H7 (cell line): Measurements from ENCODE around the gene ATP11A. TPM values are rescaled to one million over a fixed set of nuclear protein-coding genes. Genes with fewer than 3 reads are reported as not detected.

Experiments
- DNase-seq: peaks from one replicate; pipeline ENCODE4 v3.0.0; 2012
- H3K27me3 ChIP-seq: 2 replicates; pipeline ENCODE4 v1.6.0; 2011; ENCODE audit warnings: mild to moderate bottlenecking, low read length; ENCODE audit not compliant: control insufficient read depth, insufficient read depth
- H3K36me3 ChIP-seq: replicated peaks from 2 replicates; pipeline ENCODE4 v1.5.1; 2011; ENCODE audit warnings: low read length; ENCODE audit not compliant: control insufficient read depth, insufficient read depth
- H3K4me3 ChIP-seq: 2 replicates; pipeline ENCODE4 v1.5.1; 2011; ENCODE audit warnings: low read depth, mild to moderate bottlenecking, control low read depth, low read length, moderate library complexity; ENCODE audit not compliant: insufficient read depth
- total RNA-seq: library from RNA; depleted of rRNA; stranded (reverse); fragments of >200 nt; shearing (Covaris generic); gene quantifications from 2 replicates; pipeline ENCODE4 v1.2.3, GENCODE V29; 2014

The ATP11A gene
- total RNA-seq, 1 experiment from 2014 or later: 9.9 TPM

DNA sequence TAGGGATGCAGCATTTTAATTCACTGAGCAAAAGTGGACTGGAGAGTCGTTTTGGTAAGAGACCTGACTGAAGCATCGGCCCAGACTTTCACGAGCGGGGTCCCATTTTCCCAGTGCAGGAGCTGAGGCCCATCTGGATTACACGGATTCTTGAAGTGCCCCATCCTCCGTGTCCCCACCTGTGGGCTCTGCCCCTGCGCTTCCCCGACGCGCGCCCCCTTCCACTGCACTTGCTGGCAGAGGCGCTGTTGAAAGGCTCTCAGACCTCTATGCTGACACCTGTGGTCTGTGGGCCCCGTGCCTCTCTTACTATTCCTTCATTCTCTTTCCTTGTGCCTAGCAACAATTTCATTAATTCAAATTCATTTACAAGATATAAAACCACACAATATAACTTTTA is 228.9 kb downstream of the ATP11A start:
- no peak overlapping the region for H3K4me3 ChIP-seq
- H3K36me3 ChIP-seq: no peaks in the 10 kb centered on the region
- H3K27me3 ChIP-seq: no peaks in the 10 kb centered on the region
- peak; percentile 57 for DNase-seq

DNA sequence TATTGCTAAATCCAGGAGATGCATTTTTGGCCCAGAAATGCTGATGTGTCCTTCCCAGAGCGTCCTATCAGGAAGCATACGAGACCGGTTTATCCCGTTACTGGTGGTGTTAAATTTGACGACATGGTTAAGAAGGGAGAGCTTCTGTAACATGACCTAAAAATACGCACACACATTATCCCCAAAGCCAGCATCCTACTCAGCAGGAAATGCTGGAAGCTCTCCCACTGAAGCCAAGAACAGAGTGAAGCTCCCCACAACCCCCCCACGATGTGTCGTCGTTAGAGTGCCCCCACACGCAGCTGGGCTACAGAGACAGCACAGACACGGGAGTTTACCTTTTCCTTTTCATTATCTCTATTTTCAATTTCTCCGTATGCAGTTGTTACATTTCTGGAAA is 234.1 kb downstream of the ATP11A start:
- no peaks in the 10 kb centered on the region for H3K36me3 ChIP-seq
- H3K27me3 ChIP-seq: no peaks in the 10 kb centered on the region
- H3K4me3 ChIP-seq: no peak overlapping the region
- DNase-seq: no peak

DNA sequence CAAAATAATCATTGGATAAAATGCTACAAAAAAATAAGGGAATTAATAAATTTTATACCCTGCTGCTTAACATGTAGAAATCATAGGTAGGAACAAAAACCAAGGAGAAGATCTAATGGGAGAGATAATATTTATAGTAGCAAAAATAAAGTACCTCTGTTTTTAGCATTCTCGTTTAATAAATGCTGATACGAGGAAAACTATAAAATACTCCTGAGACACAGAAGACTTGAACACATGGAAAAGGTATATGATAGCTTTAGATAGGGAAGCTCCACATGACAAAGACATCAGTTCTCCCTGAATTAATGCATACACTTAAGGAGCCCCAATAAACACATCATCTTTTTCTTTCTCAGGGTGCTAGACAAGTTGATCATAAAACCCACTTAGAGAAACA is 234.5 kb downstream of the ATP11A start:
- Histone ChIP-seq H3K4me3 (no peak overlapping the region), H3K36me3 (no peaks in the 10 kb centered on the region), H3K27me3 (no peaks in the 10 kb centered on the region)
- DNase-seq: no peak

DNA sequence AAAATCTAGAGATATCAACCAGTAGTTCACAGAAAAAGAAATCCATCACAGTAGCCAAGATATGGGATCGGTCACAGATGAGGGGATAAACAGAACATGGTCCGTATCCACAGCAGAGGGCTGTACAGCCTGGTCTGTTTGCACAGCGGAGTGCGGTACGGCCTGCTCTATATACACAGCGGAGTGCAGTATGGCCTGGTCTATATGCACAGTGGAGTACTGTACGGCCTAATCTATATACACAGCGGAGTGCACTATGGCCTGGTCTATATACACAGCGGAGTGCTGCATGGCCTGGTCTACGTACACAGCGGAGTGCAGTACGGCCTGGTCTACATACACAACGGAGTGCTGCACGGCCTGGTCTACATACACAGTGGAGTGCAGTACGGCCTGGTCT is 236.2 kb downstream of the ATP11A start:
- no peak overlapping the region for H3K4me3 ChIP-seq
- no peak for DNase-seq
- H3K36me3 ChIP-seq: no peaks in the 10 kb centered on the region
- H3K27me3 ChIP-seq: no peaks in the 10 kb centered on the region

DNA sequence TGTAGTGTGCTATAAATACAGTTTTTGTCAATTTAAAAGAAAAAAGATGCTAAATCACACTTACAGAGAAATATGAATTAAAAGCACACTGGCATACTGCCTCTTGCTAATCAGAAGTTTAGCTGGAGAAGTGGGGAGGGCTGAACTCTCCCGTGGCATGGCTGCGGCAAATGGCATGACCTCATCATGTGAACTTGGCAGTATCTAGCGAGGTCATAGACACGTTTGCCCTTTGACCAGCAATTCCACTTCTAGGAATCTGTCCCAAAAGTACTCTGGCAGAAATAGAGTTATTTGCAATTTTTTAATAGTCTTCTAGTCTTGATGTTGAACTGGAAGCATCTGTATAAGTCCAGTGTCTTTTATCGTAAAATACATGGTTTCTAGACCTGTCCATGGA is 237.2 kb downstream of the ATP11A start:
- no peaks in the 10 kb centered on the region for H3K36me3 ChIP-seq
- no peaks in the 10 kb centered on the region for H3K27me3 ChIP-seq
- H3K4me3 ChIP-seq: no peak overlapping the region
- DNase-seq: no peak

DNA sequence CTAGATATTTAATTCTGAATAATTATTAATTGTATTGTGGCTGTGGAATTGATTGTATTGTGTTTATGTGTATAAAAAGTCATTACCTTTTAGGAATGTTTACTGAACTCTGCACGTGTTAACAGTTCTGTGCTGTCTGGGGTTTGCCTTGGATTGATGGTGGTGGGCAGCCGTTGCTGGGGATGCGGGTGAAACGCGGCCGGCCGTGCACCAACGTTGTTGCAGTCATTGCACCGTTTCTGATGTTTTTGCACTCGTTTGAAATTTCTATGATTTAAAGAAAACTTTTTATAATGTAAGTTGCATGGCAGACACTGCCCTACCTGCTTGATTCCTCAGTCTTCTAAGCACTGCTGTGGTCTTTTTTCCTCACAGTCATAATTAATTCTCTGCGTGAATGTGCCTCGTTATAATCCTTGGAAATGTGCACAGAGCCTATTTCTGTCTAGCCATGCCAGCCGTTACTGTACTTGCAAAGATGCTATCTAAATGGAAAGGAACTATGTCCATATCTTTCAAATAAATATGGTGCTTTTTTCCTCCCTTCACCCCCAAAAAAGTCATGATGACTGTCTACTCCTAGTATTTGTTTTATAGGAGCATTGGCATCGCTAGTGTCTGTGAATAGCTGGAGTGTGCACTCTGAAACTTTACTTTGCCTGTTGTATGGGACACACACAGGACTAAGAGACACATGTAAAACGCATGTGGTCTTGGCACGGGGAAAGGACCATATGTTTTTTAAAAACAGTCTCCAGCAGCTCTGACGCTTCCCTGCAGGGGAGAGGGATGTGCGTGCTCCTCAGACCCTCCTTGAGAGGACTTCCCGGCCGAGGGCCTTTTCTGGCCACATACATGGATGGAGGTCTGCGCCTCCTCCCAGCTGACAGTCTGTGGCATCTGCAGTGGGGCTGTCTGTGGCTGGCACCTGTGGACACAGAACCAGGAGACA is 238.5 kb downstream of the ATP11A start:
- H3K4me3 ChIP-seq: no peak overlapping the region
- no peaks in the 10 kb centered on the region for H3K36me3 ChIP-seq
- DNase-seq: no peak
- H3K27me3 ChIP-seq: no peaks in the 10 kb centered on the region

DNA sequence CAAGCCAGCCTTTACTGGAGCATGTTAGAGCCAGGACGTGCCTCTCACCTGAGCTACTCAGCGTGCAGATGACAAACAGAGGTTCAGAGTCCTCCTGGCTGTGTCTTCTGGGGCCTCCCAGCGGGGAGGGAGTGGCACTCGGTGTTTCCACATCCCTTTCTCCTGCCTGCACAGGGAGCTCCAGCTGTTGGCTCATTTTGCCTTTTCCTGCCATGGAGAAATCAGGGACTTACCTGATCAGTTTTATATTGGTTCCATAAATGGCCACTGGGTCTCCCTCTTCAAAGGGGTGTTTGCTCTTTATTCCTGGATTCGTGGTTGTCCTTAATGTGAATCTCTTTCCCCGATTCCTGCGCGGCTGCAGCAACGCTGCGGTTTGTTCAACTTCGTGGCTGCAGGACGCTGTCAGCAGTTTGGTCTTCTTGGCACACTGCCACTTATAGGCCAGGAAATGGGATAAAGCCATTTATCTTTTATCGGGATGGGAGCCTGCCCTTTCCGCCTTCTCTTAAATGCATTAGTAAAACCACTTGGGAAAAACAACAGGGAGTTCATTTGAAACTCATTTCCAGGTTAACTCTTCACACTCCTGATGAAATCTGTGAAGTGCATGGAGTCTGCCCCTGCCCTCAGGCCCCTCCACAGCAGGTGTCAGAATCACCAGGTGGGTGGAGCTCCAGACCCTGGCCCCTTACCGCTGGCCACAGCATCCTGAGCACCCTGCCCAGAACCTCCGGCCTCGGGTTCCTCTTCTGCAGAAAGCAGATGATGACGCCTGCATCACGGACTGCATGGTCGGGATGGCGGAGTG is 239.3 kb downstream of the ATP11A start:
- no peak for DNase-seq
- H3K4me3 ChIP-seq: no peak overlapping the region
- no peaks in the 10 kb centered on the region for H3K27me3 ChIP-seq
- H3K36me3 ChIP-seq: no peaks in the 10 kb centered on the region

DNA sequence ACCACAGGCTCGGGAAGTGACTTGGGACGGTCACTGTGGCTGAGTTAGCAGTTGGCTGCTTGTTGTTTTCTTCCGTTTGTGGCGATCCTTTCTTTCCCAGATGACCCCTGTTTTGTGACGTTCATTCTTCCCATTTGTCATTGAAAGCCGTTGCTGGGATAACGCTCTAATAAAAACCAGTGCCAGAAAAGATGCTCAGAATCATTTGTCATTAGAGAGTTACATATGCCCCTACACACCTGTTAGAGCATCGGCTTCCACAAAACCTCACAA is 239.9 kb downstream of the ATP11A start:
- no peak overlapping the region for H3K4me3 ChIP-seq
- H3K36me3 ChIP-seq: no peaks in the 10 kb centered on the region
- H3K27me3 ChIP-seq: no peaks in the 10 kb centered on the region
- no peak for DNase-seq

DNA sequence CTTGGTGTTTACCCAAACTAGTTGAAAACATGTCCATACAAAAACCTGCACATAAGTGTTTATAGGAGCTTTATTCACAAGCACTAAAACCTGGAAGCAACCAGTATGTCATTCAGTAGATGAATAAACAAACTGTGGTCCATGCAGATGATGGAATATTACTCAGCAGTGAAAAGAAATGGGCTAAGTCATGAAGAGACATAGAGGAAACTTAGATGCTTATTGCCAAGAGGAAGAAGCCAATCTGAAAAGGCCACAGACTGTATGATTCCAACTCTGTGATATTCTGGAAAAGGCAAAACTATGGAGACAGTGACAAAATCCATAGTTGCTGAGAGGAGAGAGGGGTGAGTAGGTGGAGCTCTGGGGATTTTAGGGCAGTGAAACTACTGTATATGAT is 240.4 kb downstream of the ATP11A start:
- H3K36me3 ChIP-seq: no peaks in the 10 kb centered on the region
- DNase-seq: no peak

DNA sequence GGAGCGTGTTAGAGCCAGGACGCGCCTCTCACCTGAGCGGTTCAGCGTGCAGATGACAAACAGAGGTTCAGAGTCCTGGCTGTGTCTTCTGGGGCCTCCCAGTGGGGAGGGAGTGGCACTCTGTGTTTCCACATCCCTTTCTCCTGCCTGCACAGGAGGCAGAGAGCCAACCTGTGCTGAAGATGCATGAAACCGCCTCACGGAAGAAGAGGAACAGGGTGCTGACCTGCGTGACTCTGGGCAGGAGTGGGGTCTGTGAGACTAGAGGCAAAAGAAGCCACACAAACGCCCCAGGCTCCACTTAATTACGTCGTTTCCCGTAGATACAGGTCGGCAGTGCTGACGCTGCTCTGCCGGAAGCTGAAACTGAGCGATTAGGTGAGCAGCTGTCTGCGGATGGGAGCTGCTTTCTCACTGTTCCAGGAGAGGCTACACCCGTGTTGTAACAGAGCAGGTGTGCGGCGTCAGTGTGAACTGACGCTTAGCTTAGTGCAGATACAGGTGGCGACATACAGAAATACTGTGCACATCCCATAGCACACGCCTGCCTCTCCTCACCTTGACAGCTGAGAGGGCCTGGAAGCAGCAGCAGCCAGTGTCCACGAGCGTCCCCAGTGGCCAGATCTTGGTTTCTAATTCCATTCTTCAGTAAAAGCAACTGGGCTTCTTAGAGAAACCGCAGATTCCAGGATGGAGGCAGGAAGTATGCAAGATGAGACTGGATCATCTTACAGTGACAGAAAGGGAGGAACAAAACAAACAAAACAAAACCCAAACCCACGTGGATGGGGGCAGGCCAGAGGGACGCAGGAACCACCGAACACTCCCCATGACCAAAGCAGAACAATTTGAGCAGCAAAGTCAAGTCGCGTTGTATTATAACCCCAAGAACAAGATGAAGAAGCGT is 241.4 kb downstream of the ATP11A start:
- peak; percentile 89 for DNase-seq
- Histone ChIP-seq H3K36me3 (no peaks in the 10 kb centered on the region), H3K4me3 (no peak overlapping the region), H3K27me3 (no peaks in the 10 kb centered on the region)

More for the DNA sequence above, 240.4 kb downstream of the ATP11A start:
- H3K27me3 ChIP-seq: no peaks in the 10 kb centered on the region
- H3K4me3 ChIP-seq: no peak overlapping the region

DNA sequence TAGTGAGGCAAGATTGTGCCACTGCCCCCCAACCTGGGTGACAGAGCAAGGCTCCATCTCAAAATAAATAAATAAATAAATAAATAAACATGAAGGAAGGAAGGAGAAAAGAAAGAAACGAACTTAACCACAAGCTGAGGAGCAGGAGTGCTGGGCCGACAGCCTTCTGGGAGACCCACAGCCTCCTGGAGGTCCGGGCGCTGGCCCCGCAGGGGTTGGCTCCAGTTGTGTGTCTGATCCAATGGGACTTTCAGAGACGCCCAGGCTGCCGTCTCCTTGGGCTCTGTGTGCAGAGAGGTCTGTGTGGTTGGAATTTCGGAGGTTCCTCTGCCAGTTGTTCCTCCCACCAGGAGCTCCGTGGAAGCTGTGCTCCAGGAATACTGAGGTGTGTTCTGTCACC is 243.1 kb downstream of the ATP11A start:
- no peaks in the 10 kb centered on the region for H3K36me3 ChIP-seq
- no peaks in the 10 kb centered on the region for H3K27me3 ChIP-seq
- H3K4me3 ChIP-seq: no peak overlapping the region
- DNase-seq: no peak

DNA sequence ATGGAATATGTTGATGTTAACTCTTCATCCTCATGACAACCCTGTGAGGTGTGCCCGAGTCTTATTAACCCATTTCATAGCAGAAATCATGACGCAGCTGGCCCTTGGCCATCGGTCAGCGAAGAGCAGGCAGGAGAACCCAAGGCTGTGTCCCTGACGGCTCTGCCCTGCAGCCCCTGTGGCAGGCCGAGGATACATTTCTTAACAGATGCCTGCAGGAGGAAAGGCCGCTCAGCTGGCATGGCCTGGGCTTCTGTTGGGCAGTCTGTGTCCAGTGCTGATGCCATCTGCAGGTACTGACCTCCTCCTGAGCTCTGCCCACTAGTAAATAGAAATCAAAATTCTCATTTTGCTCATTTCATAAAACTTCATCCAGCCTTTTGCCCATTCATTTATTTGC is 243.8 kb downstream of the ATP11A start:
- DNase-seq: peak; percentile 45
- H3K27me3 ChIP-seq: no peaks in the 10 kb centered on the region
- H3K4me3 ChIP-seq: no peak overlapping the region
- no peaks in the 10 kb centered on the region for H3K36me3 ChIP-seq

DNA sequence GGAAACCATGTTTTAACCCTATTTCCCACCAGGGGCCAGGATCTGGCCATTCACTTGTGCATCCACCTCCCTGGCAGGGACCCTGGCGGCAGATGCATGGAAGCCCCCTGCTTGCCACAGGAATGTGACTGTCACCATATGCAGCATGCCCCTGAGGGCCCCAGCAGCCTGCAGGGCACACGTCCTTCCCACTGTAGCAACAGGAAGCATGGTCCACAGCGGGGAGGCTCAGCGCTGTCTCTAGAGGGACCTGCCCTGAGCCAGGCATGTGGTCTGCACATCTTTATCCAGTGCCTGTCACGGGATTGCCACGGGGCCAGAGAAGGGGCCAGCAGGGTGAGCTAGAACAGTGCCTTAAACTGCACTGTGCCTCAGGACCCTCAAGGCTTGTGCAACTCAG is 244.2 kb downstream of the ATP11A start:
- Histone ChIP-seq H3K36me3 (no peaks in the 10 kb centered on the region), H3K4me3 (no peak overlapping the region), H3K27me3 (no peaks in the 10 kb centered on the region)
- DNase-seq: peak; percentile 57
